GM23338 (cell line): ENCODE data around the gene GSTK1. TPM values are rescaled to one million over a fixed set of nuclear protein-coding genes. Genes with fewer than 3 reads are reported as not detected.

Experiments used
- ATAC-seq: fragments of 200-7000 bp; cut with Tn5 transposase; 3 replicates; pipeline ENCODE4 v1.9.1; 2020
- DNase-seq: peaks from one replicate; pipeline ENCODE4 v3.0.0-alpha.2; 2015; ENCODE audit warnings: low spot score
- H2AFZ ChIP-seq: fragments of 200-600 bp; sonication (generic); 2 replicates; pipeline ENCODE4 v1.8.0; 2016; ENCODE audit warnings: antibody characterized with exemption, mild to moderate bottlenecking, moderate library complexity
- H3F3A ChIP-seq: fragments of 200-600 bp; sonication (generic); replicated peaks from 2 replicates; pipeline ENCODE4 v1.8.0; 2017; ENCODE audit warnings: antibody characterized with exemption, mixed run types, low read depth
- H3K27ac ChIP-seq: fragments of 200-600 bp; sonication (generic); 2 replicates; pipeline ENCODE4 v1.6.1; 2016; ENCODE audit warnings: low read depth
- H3K27me3 ChIP-seq: fragments of 200-600 bp; sonication (generic); 2 replicates; pipeline ENCODE4 v1.8.0; 2016; ENCODE audit warnings: mild to moderate bottlenecking, mixed run types, moderate library complexity; ENCODE audit not compliant: insufficient read depth
- H3K36me3 ChIP-seq: fragments of 200-600 bp; sonication (generic); 2 replicates; pipeline ENCODE4 v1.8.0; 2016; ENCODE audit warnings: mild to moderate bottlenecking; ENCODE audit not compliant: insufficient read depth
- H3K4me1 ChIP-seq: fragments of 200-600 bp; sonication (generic); 2 replicates; pipeline ENCODE4 v1.8.0; 2016; ENCODE audit warnings: mild to moderate bottlenecking, moderate library complexity; ENCODE audit not compliant: insufficient read depth
- H3K4me2 ChIP-seq: fragments of 200-600 bp; sonication (generic); 2 replicates; pipeline ENCODE4 v1.7.1; 2017; ENCODE audit warnings: mixed run types
- H3K4me3 ChIP-seq: fragments of 200-600 bp; sonication (generic); 2 replicates; pipeline ENCODE4 v1.6.1; 2016; ENCODE audit warnings: mixed run types
- H3K79me2 ChIP-seq: fragments of 200-600 bp; sonication (generic); replicated peaks from 2 replicates; pipeline ENCODE4 v1.8.0; 2017; ENCODE audit warnings: mild to moderate bottlenecking; ENCODE audit not compliant: insufficient read depth
- H3K9me2 ChIP-seq: fragments of 200-600 bp; sonication (generic); 2 replicates; pipeline ENCODE4 v1.8.0; 2017; ENCODE audit not compliant: insufficient read depth
- H4K20me1 ChIP-seq: fragments of 200-600 bp; sonication (generic); replicated peaks from 2 replicates; pipeline ENCODE4 v1.8.0; 2017; ENCODE audit warnings: mild to moderate bottlenecking; ENCODE audit not compliant: insufficient read depth
- H3K27ac Mint-ChIP-seq: 2 replicates; pipeline ENCODE4 v1.8.0; 2020; ENCODE audit warnings: inconsistent platforms, mild to moderate bottlenecking, moderate library complexity, mixed read lengths
- H3K27me3 Mint-ChIP-seq: 3 replicates; pipeline ENCODE4 v1.8.0; 2022; ENCODE audit warnings: low read depth, mild to moderate bottlenecking, moderate library complexity, mixed read lengths, inconsistent platforms; ENCODE audit not compliant: insufficient read depth, poor library complexity
- H3K36me3 Mint-ChIP-seq: 3 replicates; pipeline ENCODE4 v1.8.0; 2021; ENCODE audit warnings: low read depth, mild to moderate bottlenecking, inconsistent platforms, moderate library complexity, mixed read lengths
- H3K4me1 Mint-ChIP-seq: 3 replicates; pipeline ENCODE4 v1.8.0; 2020; ENCODE audit warnings: mild to moderate bottlenecking, inconsistent platforms, mixed read lengths
- H3K4me3 Mint-ChIP-seq: 3 replicates; pipeline ENCODE4 v1.8.0; 2021; ENCODE audit warnings: moderate library complexity, mild to moderate bottlenecking, inconsistent platforms, mixed read lengths
- H3K9me3 Mint-ChIP-seq: 3 replicates; pipeline ENCODE4 v1.8.0; 2020; ENCODE audit warnings: moderate library complexity, mild to moderate bottlenecking, inconsistent platforms, mixed read lengths
- CREB1 ChIP-seq: fragments of 250-450 bp; sonication (Bioruptor Pico); IDR thresholded peaks from 2 replicates; pipeline ENCODE4 v1.5.0; 2020; ENCODE audit warnings: low read depth, mild to moderate bottlenecking, moderate library complexity
- CTCF ChIP-seq, 2 experiments: fragments of 200-600 bp in 1 of 2; sonication (generic) in 1 of 2; conservative IDR thresholded peaks; 2 replicates each; pipeline versions ENCODE4 v1.5.1 to v1.6.1; 2016 to 2017; ENCODE audit warnings: antibody characterized with exemption in 2 of 2, low read depth in 2 of 2, mild to moderate bottlenecking in 2 of 2, moderate library complexity in 1 of 2
- ETS1 ChIP-seq: IDR thresholded peaks from 2 replicates; pipeline ENCODE4 v1.6.1; 2016; ENCODE audit warnings: antibody characterized with exemption
- EZH2 ChIP-seq: fragments of 200-600 bp; sonication (generic); IDR thresholded peaks from one replicate; pipeline ENCODE4 v1.8.0; 2017; ENCODE audit warnings: antibody characterized with exemption, mild to moderate bottlenecking, low read depth; ENCODE audit not compliant: unreplicated experiment
- JUNB ChIP-seq: IDR thresholded peaks from one replicate; pipeline ENCODE4 v1.6.1; 2016; ENCODE audit warnings: antibody characterized with exemption; ENCODE audit not compliant: unreplicated experiment
- NANOG ChIP-seq: IDR thresholded peaks from 2 replicates; pipeline ENCODE4 v1.6.1; 2016; ENCODE audit warnings: antibody characterized with exemption, borderline replicate concordance
- POLR2AphosphoS5 ChIP-seq: IDR thresholded peaks from 2 replicates; pipeline ENCODE4 v1.6.1; 2016; ENCODE audit warnings: antibody characterized with exemption, low read depth
- REST ChIP-seq: IDR thresholded peaks from one replicate; pipeline ENCODE4 v1.6.1; 2018; ENCODE audit warnings: antibody characterized with exemption; ENCODE audit not compliant: unreplicated experiment
- ZNF114 ChIP-seq: fragments of 250-450 bp; sonication (Bioruptor Pico); IDR thresholded peaks from 2 replicates; pipeline ENCODE4 v1.5.0; 2020; ENCODE audit warnings: mild to moderate bottlenecking, moderate library complexity
- ZNF331 ChIP-seq: fragments of 250-450 bp; sonication (Bioruptor Pico); IDR thresholded peaks from 2 replicates; pipeline ENCODE4 v1.5.0; 2020; ENCODE audit warnings: low read depth, mild to moderate bottlenecking, moderate library complexity
- polyA plus RNA-seq: library from polyadenylated mRNA; unstranded; fragments of >200 nt; fragmentation: Nextera tagmentation; extraction: Ambion mirVana; gene quantifications from 2 replicates; pipeline ENCODE4 v1.2.1, GENCODE V29; 2016
- total RNA-seq: library from RNA; depleted of rRNA; stranded (reverse); fragments of >200 nt; shearing (Covaris generic); gene quantifications from 2 replicates; pipeline ENCODE4 v1.2.3, GENCODE V29; 2014

GSTK1 gene
- total and polyA plus RNA-seq, 2 experiments from 2014 or later, result 26.4 to 27.5 TPM

- TF ChIP-seq CTCF (conservative IDR thresholded peaks at IDR 0.05; ENCODE audit: low read depth in 2 of 2), result no peak
- TF ChIP-seq JUNB, result no peak
- TF ChIP-seq ZNF331 (CRISPR knock-in tag), result no peak
- no peak for TF ChIP-seq POLR2AphosphoS5
- no peak for TF ChIP-seq REST
- no peak for TF ChIP-seq EZH2
- TF ChIP-seq CREB1 (CRISPR knock-in tag), result no peak
Observed at GRCh38 chr7:143216151-143216550, 47.1 kb upstream of the GSTK1 start (continued).

- DNase-seq (no peak), ATAC-seq (no peak)
- no peaks in the 10 kb centered on the region; the same call in 2 of the 3 replicates for H3K9me3 Mint-ChIP-seq
- Histone ChIP-seq H3K36me3 (no peaks in the 10 kb centered on the region), H3K4me1 (no peaks in the 10 kb centered on the region), H2AFZ (no peak overlapping the region), H3K4me3 (no peak overlapping the region), H3K27me3 (no peaks in the 10 kb centered on the region), H3K27ac (no peak overlapping the region), H3K9me2 (no peaks in the 10 kb centered on the region), H3K4me2 (no peak overlapping the region), H3K79me2 (no peaks in the 10 kb centered on the region), H4K20me1 (no peaks in the 10 kb centered on the region), H3F3A (no peaks in the 10 kb centered on the region)
- H3K4me1 Mint-ChIP-seq, result no peaks in the 10 kb centered on the region
- H3K27ac Mint-ChIP-seq, result no peak overlapping the region
- no peak overlapping the region for H3K4me3 Mint-ChIP-seq
- no peaks in the 10 kb centered on the region for H3K27me3 Mint-ChIP-seq
- no peaks in the 10 kb centered on the region; the same call in 2 of the 3 replicates for H3K36me3 Mint-ChIP-seq
- TF ChIP-seq ETS1 (no peak), EZH2 (no peak), NANOG (no peak), ZNF114 (no peak), REST (no peak), CTCF (conservative IDR thresholded peaks at IDR 0.05; ENCODE audit: low read depth in 2 of 2) (no peak), JUNB (no peak)
Observed at GRCh38 chr7:143216686-143217085, 46.6 kb upstream of the GSTK1 start.
